IMR-90 (cell line): ENCODE measurements around the gene EEF1AKMT2. TPM values are rescaled to one million over a fixed set of nuclear protein-coding genes. Genes with fewer than 3 reads are reported as not detected.

Experiments
- ATAC-seq: fragments of 200-7000 bp; cut with Tn5 transposase; 2 replicates; pipeline ENCODE4 v1.9.1; 2020; ENCODE audit warnings: low read depth, mild to moderate bottlenecking, moderate library complexity
- BruUV-seq: library from RNA; stranded (reverse); fragments of 400-500 nt; replicated peaks from 2 replicates; lab custom pipeline; 2021; lab: Mats Ljungman, UMichigan
- CTCF ChIA-PET: fragments of 300-600 bp; formaldehyde crosslinking; extraction: SDS; loops from one replicate; lab custom pipeline; 2021; ENCODE audit warnings: antibody characterized with exemption; lab: Yijun Ruan, JAX
- POLR2A ChIA-PET: fragments of 300-600 bp; sonication (Branson Sonifier 250); formaldehyde crosslinking; loops from one replicate; lab custom pipeline; 2022; ENCODE audit warnings: antibody characterized with exemption; ENCODE audit not compliant: unreplicated experiment; lab: Charles Lee
- DNase-seq: peaks from one replicate; pipeline ENCODE4 v3.0.0; 2013
- H2AFZ ChIP-seq: replicated peaks from 2 replicates; pipeline ENCODE3; 2013; ENCODE audit warnings: low read length, mild to moderate bottlenecking; ENCODE audit not compliant: poor library complexity
- H2AK5ac ChIP-seq: 2 replicates; pipeline ENCODE4 v1.6.1; 2013; ENCODE audit warnings: low read depth, low read length, inconsistent platforms
- H2AK9ac ChIP-seq: replicated peaks from 2 replicates; pipeline ENCODE3; 2013; ENCODE audit warnings: mild to moderate bottlenecking, low read depth, low read length, moderate library complexity; ENCODE audit not compliant: poor library complexity
- H2BK120ac ChIP-seq: 2 replicates; pipeline ENCODE4 v1.6.1; 2013; ENCODE audit warnings: low read depth, low read length, inconsistent platforms
- H2BK15ac ChIP-seq: 3 replicates; pipeline ENCODE4 v1.6.1; 2013; ENCODE audit warnings: low read depth, low read length, inconsistent platforms
- H2BK20ac ChIP-seq: 2 replicates; pipeline ENCODE4 v1.6.1; 2013; ENCODE audit warnings: low read depth, mild to moderate bottlenecking, inconsistent platforms, low read length, moderate library complexity
- H2BK5ac ChIP-seq: 2 replicates; pipeline ENCODE4 v1.6.1; 2013; ENCODE audit warnings: mild to moderate bottlenecking, low read depth, low read length, inconsistent platforms; ENCODE audit not compliant: poor library complexity, severe bottlenecking
- H3K14ac ChIP-seq: replicated peaks from 2 replicates; pipeline ENCODE4 v1.6.1; 2013; ENCODE audit warnings: low read depth, low read length, inconsistent platforms
- H3K18ac ChIP-seq: 2 replicates; pipeline ENCODE4 v1.6.1; 2013; ENCODE audit warnings: low read depth, low read length, control low read depth
- H3K23ac ChIP-seq: 2 replicates; pipeline ENCODE4 v1.6.1; 2013; ENCODE audit warnings: low read depth, low read length, inconsistent platforms
- H3K27ac ChIP-seq: 2 replicates; pipeline ENCODE4 v1.5.1; 2013; ENCODE audit warnings: mild to moderate bottlenecking, control low read depth, low read length; ENCODE audit not compliant: insufficient read depth
- H3K27me3 ChIP-seq: 2 replicates; pipeline ENCODE4 v1.6.1; 2013; ENCODE audit warnings: low read length; ENCODE audit not compliant: control insufficient read depth, insufficient read depth
- H3K36me3 ChIP-seq: 2 replicates; pipeline ENCODE4 v1.6.1; 2013; ENCODE audit warnings: low read length, mixed read lengths; ENCODE audit not compliant: control insufficient read depth, insufficient read depth
- H3K4ac ChIP-seq: 2 replicates; pipeline ENCODE4 v1.6.1; 2013; ENCODE audit warnings: low read depth, low read length, inconsistent platforms
- H3K4me1 ChIP-seq: 2 replicates; pipeline ENCODE4 v1.6.1; 2013; ENCODE audit warnings: low read length, mixed read lengths; ENCODE audit not compliant: control insufficient read depth, insufficient read depth
- H3K4me2 ChIP-seq: 2 replicates; pipeline ENCODE4 v1.6.1; 2013; ENCODE audit warnings: low read depth, mild to moderate bottlenecking, control low read depth, low read length, moderate library complexity
- H3K4me3 ChIP-seq: 2 replicates; pipeline ENCODE4 v1.5.1; 2013; ENCODE audit warnings: low read depth, mild to moderate bottlenecking, control low read depth, low read length, moderate library complexity; ENCODE audit not compliant: insufficient read depth
- H3K56ac ChIP-seq: 2 replicates; pipeline ENCODE4 v1.6.1; 2013; ENCODE audit warnings: low read length, inconsistent platforms; ENCODE audit not compliant: insufficient read depth; ENCODE audit errors: extremely low read depth
- H3K79me1 ChIP-seq, 2 experiments: 2 replicates each; pipeline ENCODE4 v1.6.1; 2013; ENCODE audit warnings: low read length in 2 of 2, inconsistent platforms in 1 of 2, low read depth in 1 of 2
- H3K9ac ChIP-seq: 2 replicates; pipeline ENCODE4 v1.6.1; 2013; ENCODE audit warnings: low read depth, low read length, control low read depth
- H3K9me1 ChIP-seq: 2 replicates; pipeline ENCODE4 v1.6.1; 2013; ENCODE audit warnings: low read length, inconsistent platforms; ENCODE audit not compliant: insufficient read depth
- H3K9me3 ChIP-seq: 2 replicates; pipeline ENCODE4 v1.6.1; 2013; ENCODE audit warnings: low read length; ENCODE audit not compliant: control insufficient read depth, insufficient read depth
- H4K20me1 ChIP-seq: 2 replicates; pipeline ENCODE4 v1.6.1; 2013; ENCODE audit warnings: low read length, inconsistent platforms; ENCODE audit not compliant: insufficient read depth
- H4K5ac ChIP-seq: 2 replicates; pipeline ENCODE4 v1.6.1; 2013; ENCODE audit warnings: mild to moderate bottlenecking, low read depth, low read length, control low read depth
- H4K8ac ChIP-seq, 2 experiments: 2 replicates each; pipeline ENCODE4 v1.6.1; 2013; ENCODE audit warnings: low read depth in 2 of 2, low read length in 2 of 2, control low read depth in 1 of 2, inconsistent platforms in 1 of 2
- H4K91ac ChIP-seq: 2 replicates; pipeline ENCODE4 v1.6.1; 2013; ENCODE audit warnings: low read depth, low read length, inconsistent platforms; ENCODE audit not compliant: insufficient read depth
- BHLHE40 ChIP-seq: fragments of 150-350 bp; IDR thresholded peaks from 2 replicates; pipeline ENCODE4 v1.6.1; 2016; ENCODE audit warnings: mild to moderate bottlenecking, low read depth, low read length
- CEBPB ChIP-seq: IDR thresholded peaks from 2 replicates; pipeline ENCODE4 v1.6.1; 2012; ENCODE audit warnings: low read depth, low read length, improper control_type of control experiment
- CHD1 ChIP-seq: IDR thresholded peaks from 2 replicates; pipeline ENCODE4 v1.6.1; 2012; ENCODE audit warnings: low read depth, low read length, improper control_type of control experiment
- FOS ChIP-seq: fragments of 150-350 bp; IDR thresholded peaks from 2 replicates; pipeline ENCODE4 v1.6.1; 2016; ENCODE audit warnings: low read depth, low read length
- MAFK ChIP-seq: IDR thresholded peaks from 2 replicates; pipeline ENCODE4 v1.6.1; 2012; ENCODE audit warnings: low read depth, low read length, improper control_type of control experiment
- MAZ ChIP-seq: IDR thresholded peaks from 2 replicates; pipeline ENCODE4 v1.6.1; 2012; ENCODE audit warnings: low read depth, mild to moderate bottlenecking, low read length, improper control_type of control experiment, moderate library complexity, borderline replicate concordance
- MXI1 ChIP-seq: IDR thresholded peaks from 2 replicates; pipeline ENCODE4 v1.6.1; 2012; ENCODE audit warnings: low read depth, mild to moderate bottlenecking, low read length, moderate library complexity, borderline replicate concordance
- NFE2L2 ChIP-seq: fragments of 150-350 bp; IDR thresholded peaks from 2 replicates; pipeline ENCODE4 v1.6.1; 2016; ENCODE audit warnings: low read depth, mild to moderate bottlenecking, low read length
- POLR2A ChIP-seq: IDR thresholded peaks from 2 replicates; pipeline ENCODE4 v1.6.1; 2012; ENCODE audit warnings: mild to moderate bottlenecking, low read depth, low read length
- RAD21 ChIP-seq: IDR thresholded peaks from 2 replicates; pipeline ENCODE4 v1.6.1; 2012; ENCODE audit warnings: low read length, improper control_type of control experiment
- RCOR1 ChIP-seq: IDR thresholded peaks from 2 replicates; pipeline ENCODE4 v1.6.1; 2012; ENCODE audit warnings: mild to moderate bottlenecking, low read length, improper control_type of control experiment; ENCODE audit not compliant: insufficient replicate concordance
- RFX5 ChIP-seq: IDR thresholded peaks from 2 replicates; pipeline ENCODE4 v1.8.0; 2012; ENCODE audit warnings: low read depth, mild to moderate bottlenecking, low read length, moderate library complexity
- SMC3 ChIP-seq: fragments of 150-350 bp; IDR thresholded peaks from 2 replicates; pipeline ENCODE4 v1.6.1; 2016; ENCODE audit warnings: low read depth, mild to moderate bottlenecking, antibody characterized with exemption, low read length, moderate library complexity
- WGBS, 2 experiments: methylation state at CpG; one replicate each; pipeline versions ENCODE4 v1.1.5 to v1.1.7; 2013; ENCODE audit warnings: missing lambda C conversion rate in 2 of 2; ENCODE audit not compliant: insufficient read length in 1 of 2; ENCODE audit errors: extremely low coverage in 2 of 2; 5-methylcytosine and 5-hydroxymethylcytosine counted together
- dilution Hi-C: fragments of 300-500 bp; cut with HindIII; formaldehyde crosslinking; loops from one replicate; pipeline ENCODE4 v1.14.3; 2018; ENCODE audit warnings: low sequenced_read_pairs; ENCODE audit not compliant: unreplicated experiment
- in situ Hi-C: fragments of 300-500 bp; cut with MboI; formaldehyde crosslinking; loops from 3 replicates; pipeline ENCODE4 v1.14.3; 2019; ENCODE audit warnings: low sequenced_read_pairs, inconsistent platforms, mixed read lengths
- intact Hi-C: fragments of 100-400 bp; cut with micrococcal nuclease; formaldehyde crosslinking; loops from 2 replicates; pipeline ENCODE4 v1.10.0; 2022
- polyA plus RNA-seq, 3 experiments: library from polyadenylated mRNA; depleted of rRNA; stranded (reverse); fragments of >200 nt; gene quantifications; 2 replicates each; pipeline ENCODE4 v1.2.3, GENCODE V29; 2012; ENCODE audit warnings: low replicate concordance in 1 of 3
- total RNA-seq: library from RNA; depleted of rRNA; stranded (reverse); fragments of >200 nt; gene quantifications from 2 replicates; pipeline ENCODE4 v1.2.3, GENCODE V29; 2012
- TF ChIP-seq, protein P1 (sequence below): fragments of 150-350 bp; IDR thresholded peaks from 2 replicates; pipeline ENCODE4 v1.6.1; 2017; ENCODE audit warnings: mild to moderate bottlenecking, antibody characterized with exemption, low read length, low read depth
- TF ChIP-seq, protein P2 (sequence below): fragments of 150-350 bp; IDR thresholded peaks from 2 replicates; pipeline ENCODE4 v1.6.1; 2016; ENCODE audit warnings: low read depth, mild to moderate bottlenecking, low read length, moderate library complexity, borderline replicate concordance
- TF ChIP-seq, protein P3 (sequence below): conservative IDR thresholded peaks from 2 replicates; pipeline ENCODE4 v1.5.1; 2012; ENCODE audit warnings: mild to moderate bottlenecking, low read depth, low read length, improper control_type of control experiment

Gene EEF1AKMT2
- total and polyA plus RNA-seq, 2 of the 4 experiments (the other 2 are of a cell fraction), result 9.7 to 12.7 TPM

DNA sequence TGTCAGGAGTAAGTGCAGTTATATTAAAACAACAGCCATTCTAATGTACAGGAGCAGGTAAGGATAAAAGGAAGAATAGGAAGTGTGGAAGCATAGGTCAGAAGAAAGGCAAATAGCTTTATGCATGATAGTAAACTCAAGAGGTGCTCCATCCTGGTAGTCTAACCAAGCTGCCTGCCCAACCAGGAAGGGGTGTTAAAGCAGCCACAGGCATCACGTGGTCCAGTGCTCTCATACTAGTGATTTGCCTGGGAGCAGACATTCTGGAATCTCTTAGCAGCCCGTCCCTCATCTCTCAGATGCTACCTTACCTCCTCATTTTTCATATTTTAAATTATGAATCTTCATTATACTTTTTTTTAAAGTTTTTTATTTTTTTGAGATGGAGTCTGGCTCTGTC is 28.4 kb upstream of the EEF1AKMT2 start:
- DNase-seq (no peak), ATAC-seq (no peak)
- Histone ChIP-seq H3K9me1 (0 out of 2 replicates have a peak, but pooled peaks cover 7% of the 10 kb centered on the region), H3K27ac (no peak overlapping the region), H3K79me1 (peaks cover 4 to 6% of the 10 kb centered on the region in 2 experiments; a peak in 2 of 4 replicates), H2AK9ac (no peak overlapping the region), H4K5ac (no peak overlapping the region), H4K8ac (no peak overlapping the region), H2BK20ac (no peak overlapping the region), H2BK15ac (no peak overlapping the region), H3K4me1 (no peaks in the 10 kb centered on the region), H3K4ac (no peak overlapping the region), H3K56ac (no peak overlapping the region), H3K9ac (no peak overlapping the region), H4K20me1 (no peaks in the 10 kb centered on the region), H3K18ac (no peak overlapping the region), H3K23ac (no peak overlapping the region), H4K91ac (no peak overlapping the region), H2BK5ac (no peak overlapping the region), H3K9me3 (no peaks in the 10 kb centered on the region), H2AFZ (no peak overlapping the region), H2BK120ac (no peak overlapping the region), H3K4me2 (no peak overlapping the region), H2AK5ac (no peak overlapping the region), H3K4me3 (no peak overlapping the region), H3K14ac (no peak overlapping the region), H3K27me3 (no peaks in the 10 kb centered on the region), H3K36me3 (peaks cover 21% of the 10 kb centered on the region)
- CTCF ChIA-PET, result no interaction called here
- WGBS, 2 experiments, result no CpG with 5 or more reads among the region's 2 CpGs
- dilution Hi-C loops (no loop called here), in situ Hi-C loops (loop anchor here (25.0 kb wide), 1 partner anchor 917 kb away; no protein-coding TSS in a partner anchor), intact Hi-C loops (no loop called here)
- TF ChIP-seq MAFK (no peak), CHD1 (no peak), CEBPB (no peak), NFE2L2 (no peak), MXI1 (no peak), RCOR1 (no peak), SMC3 (no peak), MAZ (no peak), RAD21 (no peak), RFX5 (no peak), FOS (no peak), BHLHE40 (no peak), POLR2A (no peak)
- TF ChIP-seq, protein P1, sequence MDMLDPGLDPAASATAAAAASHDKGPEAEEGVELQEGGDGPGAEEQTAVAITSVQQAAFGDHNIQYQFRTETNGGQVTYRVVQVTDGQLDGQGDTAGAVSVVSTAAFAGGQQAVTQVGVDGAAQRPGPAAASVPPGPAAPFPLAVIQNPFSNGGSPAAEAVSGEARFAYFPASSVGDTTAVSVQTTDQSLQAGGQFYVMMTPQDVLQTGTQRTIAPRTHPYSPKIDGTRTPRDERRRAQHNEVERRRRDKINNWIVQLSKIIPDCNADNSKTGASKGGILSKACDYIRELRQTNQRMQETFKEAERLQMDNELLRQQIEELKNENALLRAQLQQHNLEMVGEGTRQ, result no peak
- TF ChIP-seq, protein P2, sequence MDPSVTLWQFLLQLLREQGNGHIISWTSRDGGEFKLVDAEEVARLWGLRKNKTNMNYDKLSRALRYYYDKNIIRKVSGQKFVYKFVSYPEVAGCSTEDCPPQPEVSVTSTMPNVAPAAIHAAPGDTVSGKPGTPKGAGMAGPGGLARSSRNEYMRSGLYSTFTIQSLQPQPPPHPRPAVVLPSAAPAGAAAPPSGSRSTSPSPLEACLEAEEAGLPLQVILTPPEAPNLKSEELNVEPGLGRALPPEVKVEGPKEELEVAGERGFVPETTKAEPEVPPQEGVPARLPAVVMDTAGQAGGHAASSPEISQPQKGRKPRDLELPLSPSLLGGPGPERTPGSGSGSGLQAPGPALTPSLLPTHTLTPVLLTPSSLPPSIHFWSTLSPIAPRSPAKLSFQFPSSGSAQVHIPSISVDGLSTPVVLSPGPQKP, result no peak
- TF ChIP-seq, protein P3, sequence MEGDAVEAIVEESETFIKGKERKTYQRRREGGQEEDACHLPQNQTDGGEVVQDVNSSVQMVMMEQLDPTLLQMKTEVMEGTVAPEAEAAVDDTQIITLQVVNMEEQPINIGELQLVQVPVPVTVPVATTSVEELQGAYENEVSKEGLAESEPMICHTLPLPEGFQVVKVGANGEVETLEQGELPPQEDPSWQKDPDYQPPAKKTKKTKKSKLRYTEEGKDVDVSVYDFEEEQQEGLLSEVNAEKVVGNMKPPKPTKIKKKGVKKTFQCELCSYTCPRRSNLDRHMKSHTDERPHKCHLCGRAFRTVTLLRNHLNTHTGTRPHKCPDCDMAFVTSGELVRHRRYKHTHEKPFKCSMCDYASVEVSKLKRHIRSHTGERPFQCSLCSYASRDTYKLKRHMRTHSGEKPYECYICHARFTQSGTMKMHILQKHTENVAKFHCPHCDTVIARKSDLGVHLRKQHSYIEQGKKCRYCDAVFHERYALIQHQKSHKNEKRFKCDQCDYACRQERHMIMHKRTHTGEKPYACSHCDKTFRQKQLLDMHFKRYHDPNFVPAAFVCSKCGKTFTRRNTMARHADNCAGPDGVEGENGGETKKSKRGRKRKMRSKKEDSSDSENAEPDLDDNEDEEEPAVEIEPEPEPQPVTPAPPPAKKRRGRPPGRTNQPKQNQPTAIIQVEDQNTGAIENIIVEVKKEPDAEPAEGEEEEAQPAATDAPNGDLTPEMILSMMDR, result no peak
- POLR2A ChIA-PET, result no interaction called here
- BruUV-seq, result no TSS peak
